ENCODE measurements around the gene CBY2. TPM values are rescaled to one million over a fixed set of nuclear protein-coding genes. Genes with fewer than 3 reads are reported as not detected.
"Not testable (repeated sequence)": the region's sequence is repeated elsewhere in the genome, so short reads cannot be mapped to it uniquely, and the experiment has no call there.

Gene CBY2
- total RNA-seq = not detected in 2 replicates
- not detected for polyA plus RNA-seq (2012)

- no peak for DNase-seq (ENCODE audit: low read depth)
Measured at GRCh38 chr13:45702088-45702487, at the start of gene CBY2. Gene CBY2, plus strand, starts transcription at chr13:45702320. Its CDS starts 71 bp downstream, at chr13:45702391.

GRCh38 chr13:45654633-45655349 is 47.3 kb upstream of the CBY2 start:
- no peak for DNase-seq (ENCODE audit: low read depth)

- DNase-seq (ENCODE audit: low read depth) = peak; percentile 10
Measured at GRCh38 chr13:45658586-45659235, 43.4 kb upstream of the CBY2 start.

- DNase-seq (ENCODE audit: low read depth) = no peak
Measured at GRCh38 chr13:45659536-45659935, 42.6 kb upstream of the CBY2 start.

GRCh38 chr13:45660458-45660857 is 41.7 kb upstream of the CBY2 start:
- DNase-seq (ENCODE audit: low read depth) = not testable (repeated sequence)

- DNase-seq (ENCODE audit: low read depth) = no peak
Measured at GRCh38 chr13:45662162-45662561, 40.0 kb upstream of the CBY2 start.

GRCh38 chr13:45662903-45663302 is 39.2 kb upstream of the CBY2 start:
- not testable (repeated sequence) for DNase-seq (ENCODE audit: low read depth)

- not testable (repeated sequence) for DNase-seq (ENCODE audit: low read depth)
Measured at GRCh38 chr13:45669626-45670025, 32.5 kb upstream of the CBY2 start.

GRCh38 chr13:45670189-45670885 is 31.8 kb upstream of the CBY2 start:
- no peak for DNase-seq (ENCODE audit: low read depth)

GRCh38 chr13:45674908-45675307 is 27.2 kb upstream of the CBY2 start:
- peak; percentile 76 for DNase-seq (ENCODE audit: low read depth)

GRCh38 chr13:45678282-45678681 is 23.8 kb upstream of the CBY2 start:
- no peak for DNase-seq (ENCODE audit: low read depth)

- DNase-seq (ENCODE audit: low read depth) = peak; percentile 6
Measured at GRCh38 chr13:45681113-45681512, 21.0 kb upstream of the CBY2 start.

GRCh38 chr13:45682494-45683008 is 19.6 kb upstream of the CBY2 start:
- DNase-seq (ENCODE audit: low read depth) = no peak

GRCh38 chr13:45683701-45684100 is 18.4 kb upstream of the CBY2 start:
- DNase-seq (ENCODE audit: low read depth) = no peak

- DNase-seq (ENCODE audit: low read depth) = no peak
Measured at GRCh38 chr13:45688577-45688976, 13.5 kb upstream of the CBY2 start.

- DNase-seq (ENCODE audit: low read depth) = no peak
Measured at GRCh38 chr13:45690636-45691035, 11.5 kb upstream of the CBY2 start.

GRCh38 chr13:45691251-45691650 is 10.9 kb upstream of the CBY2 start:
- DNase-seq (ENCODE audit: low read depth) = no peak

GRCh38 chr13:45691667-45692066 is 10.5 kb upstream of the CBY2 start:
- no peak for DNase-seq (ENCODE audit: low read depth)

GRCh38 chr13:45695198-45695730 is 6.9 kb upstream of the CBY2 start:
- DNase-seq (ENCODE audit: low read depth) = no peak

GRCh38 chr13:45696610-45697226 is 5.4 kb upstream of the CBY2 start:
- no peak for DNase-seq (ENCODE audit: low read depth)
